HEK293 (cell line): ENCODE results near the gene KANSL2.

Experiments used
- BCL11B ChIP-seq: fragments of 450-650 bp; formaldehyde crosslinking; IDR thresholded peaks from 2 replicates; pipeline ENCODE4 v1.5.1; 2016; ENCODE audit warnings: low read depth, missing biosample characterization, missing genetic modification characterization
- GFI1B ChIP-seq: fragments of 450-650 bp; formaldehyde crosslinking; IDR thresholded peaks from 2 replicates; pipeline ENCODE4 v1.5.1; 2016; ENCODE audit warnings: missing biosample characterization, missing genetic modification characterization
- IKZF3 ChIP-seq: fragments of 450-650 bp; IDR thresholded peaks from 2 replicates; pipeline ENCODE4 v1.5.0; 2018; ENCODE audit warnings: missing biosample characterization, mild to moderate bottlenecking, missing genetic modification characterization, moderate library complexity
- KLF8 ChIP-seq: fragments of 450-650 bp; formaldehyde crosslinking; IDR thresholded peaks from 2 replicates; pipeline ENCODE4 v1.5.1; 2016; ENCODE audit warnings: missing biosample characterization, missing genetic modification characterization
- ZBTB17 ChIP-seq: fragments of 450-650 bp; formaldehyde crosslinking; IDR thresholded peaks from 2 replicates; pipeline ENCODE4 v1.5.1; 2016; ENCODE audit warnings: missing biosample characterization, missing genetic modification characterization
- ZBTB8A ChIP-seq: fragments of 450-650 bp; formaldehyde crosslinking; IDR thresholded peaks from 2 replicates; pipeline ENCODE4 v1.5.1; 2016; ENCODE audit warnings: missing biosample characterization, missing genetic modification characterization
- ZNF140 ChIP-seq: fragments of 450-650 bp; formaldehyde crosslinking; IDR thresholded peaks from 2 replicates; pipeline ENCODE4 v1.5.1; 2016; ENCODE audit warnings: missing biosample characterization, missing genetic modification characterization
- ZNF155 ChIP-seq: fragments of 450-650 bp; formaldehyde crosslinking; IDR thresholded peaks from 2 replicates; pipeline ENCODE4 v1.5.1; 2016; ENCODE audit warnings: missing biosample characterization, missing genetic modification characterization
- ZNF157 ChIP-seq: fragments of 450-650 bp; formaldehyde crosslinking; IDR thresholded peaks from 2 replicates; pipeline ENCODE4 v1.5.1; 2016; ENCODE audit warnings: missing biosample characterization, missing genetic modification characterization
- ZNF169 ChIP-seq: fragments of 450-650 bp; formaldehyde crosslinking; IDR thresholded peaks from 2 replicates; pipeline ENCODE4 v1.5.1; 2016; ENCODE audit warnings: missing biosample characterization, missing genetic modification characterization
- ZNF174 ChIP-seq: fragments of 450-650 bp; formaldehyde crosslinking; IDR thresholded peaks from 2 replicates; pipeline ENCODE4 v1.5.0; 2017; ENCODE audit warnings: missing biosample characterization, mild to moderate bottlenecking, missing genetic modification characterization
- ZNF184 ChIP-seq: fragments of 450-650 bp; IDR thresholded peaks from 2 replicates; pipeline ENCODE4 v1.5.1; 2018; ENCODE audit warnings: missing biosample characterization, mild to moderate bottlenecking, missing genetic modification characterization
- ZNF23 ChIP-seq: fragments of 450-650 bp; formaldehyde crosslinking; IDR thresholded peaks from 2 replicates; pipeline ENCODE4 v1.5.1; 2016; ENCODE audit warnings: missing biosample characterization, missing genetic modification characterization, borderline replicate concordance
- ZNF423 ChIP-seq: fragments of 450-650 bp; formaldehyde crosslinking; IDR thresholded peaks from 2 replicates; pipeline ENCODE4 v1.5.1; 2016; ENCODE audit warnings: missing biosample characterization, missing genetic modification characterization
- ZNF473 ChIP-seq: fragments of 450-650 bp; formaldehyde crosslinking; IDR thresholded peaks from 2 replicates; pipeline ENCODE4 v1.5.1; 2017; ENCODE audit warnings: missing biosample characterization, missing genetic modification characterization
- ZNF529 ChIP-seq: fragments of 450-650 bp; formaldehyde crosslinking; IDR thresholded peaks from 2 replicates; pipeline ENCODE4 v1.5.1; 2017; ENCODE audit warnings: missing genetic modification characterization, missing biosample characterization; ENCODE audit not compliant: insufficient replicate concordance
- ZNF596 ChIP-seq: fragments of 450-650 bp; IDR thresholded peaks from 2 replicates; pipeline ENCODE4 v1.5.0; 2018; ENCODE audit warnings: missing biosample characterization, mild to moderate bottlenecking, missing genetic modification characterization, moderate library complexity
- ZNF623 ChIP-seq: fragments of 450-650 bp; formaldehyde crosslinking; IDR thresholded peaks from 2 replicates; pipeline ENCODE4 v1.5.1; 2016; ENCODE audit warnings: missing biosample characterization, missing genetic modification characterization
- ZNF747 ChIP-seq: fragments of 450-650 bp; formaldehyde crosslinking; IDR thresholded peaks from 2 replicates; pipeline ENCODE4 v1.5.1; 2016; ENCODE audit warnings: missing biosample characterization, missing genetic modification characterization
- ZNF830 ChIP-seq: fragments of 450-650 bp; IDR thresholded peaks from 2 replicates; pipeline ENCODE4 v1.5.0; 2018; ENCODE audit warnings: missing biosample characterization, missing genetic modification characterization, low read depth, mild to moderate bottlenecking, moderate library complexity
- TF ChIP-seq, protein P1 (sequence below): fragments of 450-650 bp; formaldehyde crosslinking; IDR thresholded peaks from 2 replicates; pipeline ENCODE4 v1.5.1; 2016; ENCODE audit warnings: missing biosample characterization, missing genetic modification characterization, low read depth
- TF ChIP-seq, protein P2 (sequence below): fragments of 450-650 bp; formaldehyde crosslinking; IDR thresholded peaks from 2 replicates; pipeline ENCODE4 v1.5.1; 2016; ENCODE audit warnings: missing biosample characterization, missing genetic modification characterization
- TF ChIP-seq, protein P3 (sequence below): fragments of 450-650 bp; formaldehyde crosslinking; IDR thresholded peaks from 2 replicates; pipeline ENCODE4 v1.5.1; 2016; ENCODE audit warnings: missing biosample characterization, missing genetic modification characterization
- TF ChIP-seq, protein P4 (sequence below): fragments of 450-650 bp; formaldehyde crosslinking; IDR thresholded peaks from 2 replicates; pipeline ENCODE4 v1.5.1; 2016; ENCODE audit warnings: missing biosample characterization, missing genetic modification characterization
- TF ChIP-seq, protein P5 (sequence below): fragments of 450-650 bp; formaldehyde crosslinking; IDR thresholded peaks from 2 replicates; pipeline ENCODE4 v1.5.1; 2016; ENCODE audit warnings: missing biosample characterization, missing genetic modification characterization
- TF ChIP-seq, protein P6 (sequence below): fragments of 450-650 bp; formaldehyde crosslinking; IDR thresholded peaks from 2 replicates; pipeline ENCODE4 v1.5.1; 2017; ENCODE audit warnings: missing biosample characterization, missing genetic modification characterization

KANSL2 gene

DNA sequence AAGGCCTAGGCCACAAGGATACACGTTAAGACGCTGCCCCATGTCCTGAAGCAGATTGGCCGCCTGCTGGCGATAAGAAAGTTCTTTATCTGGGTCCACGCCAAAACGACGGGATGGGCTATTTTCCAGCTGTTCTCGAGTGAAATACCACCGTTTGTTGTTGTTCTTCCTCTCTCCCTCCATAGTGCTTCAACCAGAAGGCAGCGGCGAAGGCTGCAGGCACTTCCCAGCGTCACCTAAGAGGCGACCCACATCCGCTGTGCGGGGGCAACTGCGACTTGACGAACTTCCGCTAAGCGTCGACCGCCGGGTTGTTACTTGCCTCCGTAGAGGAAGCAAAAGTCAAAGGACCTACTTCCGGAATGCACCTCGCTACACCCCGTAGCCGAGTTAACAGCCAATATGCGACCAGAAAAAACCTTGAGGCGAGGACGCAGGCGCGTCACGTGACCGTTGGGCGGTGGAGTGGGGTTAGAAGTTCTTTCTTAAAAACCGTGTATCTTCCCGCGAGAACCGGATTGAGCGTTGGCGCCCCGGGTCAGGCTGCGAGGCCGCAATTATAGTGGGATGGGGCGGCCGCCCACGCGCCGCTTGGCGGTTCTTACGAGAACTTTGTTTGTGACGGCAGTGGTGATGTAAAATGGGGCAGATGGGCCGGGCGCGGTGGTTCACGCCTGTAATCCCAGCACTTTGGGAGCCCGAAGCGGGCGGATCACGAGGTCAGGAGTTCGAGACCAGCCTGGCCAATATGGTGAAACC lies 34.6 kb upstream of the KANSL2 start, which contains the start of gene CCNT1 (continued):
- TF ChIP-seq ZNF157 (tag by site-specific recombination) (0 out of 2 replicates have a peak, but pooled peaks have one; percentile 20), BCL11B (tag by site-specific recombination) (peak; percentile 71), ZNF184 (tag by site-specific recombination) (no peak), ZNF529 (tag by site-specific recombination) (peak; percentile 5), ZNF174 (tag by site-specific recombination) (no peak), ZNF830 (tag by site-specific recombination) (no peak), KLF8 (tag by site-specific recombination) (peak; percentile 99), ZNF473 (no peak), IKZF3 (no peak), ZNF423 (no peak), ZNF747 (tag by site-specific recombination) (no peak), ZNF169 (tag by site-specific recombination) (peak; percentile 53; the same call in 1 of the 2 replicates), ZNF140 (tag by site-specific recombination) (no peak), ZBTB8A (tag by site-specific recombination) (peak; percentile 99), ZNF623 (tag by site-specific recombination) (no peak), GFI1B (tag by site-specific recombination) (peak; percentile 60; the same call in 1 of the 2 replicates), ZNF23 (tag by site-specific recombination) (no peak), ZBTB17 (tag by site-specific recombination) (peak; percentile 85), ZNF155 (no peak), ZNF596 (no peak)
- TF ChIP-seq, protein P1, sequence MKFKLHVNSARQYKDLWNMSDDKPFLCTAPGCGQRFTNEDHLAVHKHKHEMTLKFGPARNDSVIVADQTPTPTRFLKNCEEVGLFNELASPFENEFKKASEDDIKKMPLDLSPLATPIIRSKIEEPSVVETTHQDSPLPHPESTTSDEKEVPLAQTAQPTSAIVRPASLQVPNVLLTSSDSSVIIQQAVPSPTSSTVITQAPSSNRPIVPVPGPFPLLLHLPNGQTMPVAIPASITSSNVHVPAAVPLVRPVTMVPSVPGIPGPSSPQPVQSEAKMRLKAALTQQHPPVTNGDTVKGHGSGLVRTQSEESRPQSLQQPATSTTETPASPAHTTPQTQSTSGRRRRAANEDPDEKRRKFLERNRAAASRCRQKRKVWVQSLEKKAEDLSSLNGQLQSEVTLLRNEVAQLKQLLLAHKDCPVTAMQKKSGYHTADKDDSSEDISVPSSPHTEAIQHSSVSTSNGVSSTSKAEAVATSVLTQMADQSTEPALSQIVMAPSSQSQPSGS (tag by site-specific recombination), result peak; percentile 5; the same call in 1 of the 2 replicates
- TF ChIP-seq, protein P2, sequence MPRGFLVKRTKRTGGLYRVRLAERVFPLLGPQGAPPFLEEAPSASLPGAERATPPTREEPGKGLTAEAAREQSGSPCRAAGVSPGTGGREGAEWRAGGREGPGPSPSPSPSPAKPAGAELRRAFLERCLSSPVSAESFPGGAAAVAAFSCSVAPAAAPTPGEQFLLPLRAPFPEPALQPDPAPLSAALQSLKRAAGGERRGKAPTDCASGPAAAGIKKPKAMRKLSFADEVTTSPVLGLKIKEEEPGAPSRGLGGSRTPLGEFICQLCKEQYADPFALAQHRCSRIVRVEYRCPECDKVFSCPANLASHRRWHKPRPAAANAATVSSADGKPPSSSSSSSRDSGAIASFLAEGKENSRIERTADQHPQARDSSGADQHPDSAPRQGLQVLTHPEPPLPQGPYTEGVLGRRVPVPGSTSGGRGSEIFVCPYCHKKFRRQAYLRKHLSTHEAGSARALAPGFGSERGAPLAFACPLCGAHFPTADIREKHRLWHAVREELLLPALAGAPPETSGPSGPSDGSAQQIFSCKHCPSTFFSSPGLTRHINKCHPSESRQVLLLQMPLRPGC, result peak; percentile 59
- TF ChIP-seq, protein P3, sequence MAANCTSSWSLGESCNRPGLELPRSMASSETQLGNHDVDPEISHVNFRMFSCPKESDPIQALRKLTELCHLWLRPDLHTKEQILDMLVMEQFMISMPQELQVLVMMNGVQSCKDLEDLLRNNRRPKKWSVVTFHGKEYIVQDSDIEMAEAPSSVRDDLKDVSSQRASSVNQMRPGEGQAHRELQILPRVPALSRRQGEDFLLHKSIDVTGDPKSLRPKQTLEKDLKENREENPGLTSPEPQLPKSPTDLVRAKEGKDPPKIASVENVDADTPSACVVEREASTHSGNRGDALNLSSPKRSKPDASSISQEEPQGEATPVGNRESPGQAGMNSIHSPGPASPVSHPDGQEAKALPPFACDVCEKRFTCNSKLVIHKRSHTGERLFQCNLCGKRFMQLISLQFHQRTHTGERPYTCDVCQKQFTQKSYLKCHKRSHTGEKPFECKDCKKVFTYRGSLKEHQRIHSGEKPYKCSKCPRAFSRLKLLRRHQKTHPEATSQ (tag by site-specific recombination), result peak; percentile 62; the same call in 1 of the 2 replicates
- TF ChIP-seq, protein P4, sequence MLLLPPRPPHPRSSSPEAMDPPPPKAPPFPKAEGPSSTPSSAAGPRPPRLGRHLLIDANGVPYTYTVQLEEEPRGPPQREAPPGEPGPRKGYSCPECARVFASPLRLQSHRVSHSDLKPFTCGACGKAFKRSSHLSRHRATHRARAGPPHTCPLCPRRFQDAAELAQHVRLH, result peak; percentile 94
- TF ChIP-seq, protein P5, sequence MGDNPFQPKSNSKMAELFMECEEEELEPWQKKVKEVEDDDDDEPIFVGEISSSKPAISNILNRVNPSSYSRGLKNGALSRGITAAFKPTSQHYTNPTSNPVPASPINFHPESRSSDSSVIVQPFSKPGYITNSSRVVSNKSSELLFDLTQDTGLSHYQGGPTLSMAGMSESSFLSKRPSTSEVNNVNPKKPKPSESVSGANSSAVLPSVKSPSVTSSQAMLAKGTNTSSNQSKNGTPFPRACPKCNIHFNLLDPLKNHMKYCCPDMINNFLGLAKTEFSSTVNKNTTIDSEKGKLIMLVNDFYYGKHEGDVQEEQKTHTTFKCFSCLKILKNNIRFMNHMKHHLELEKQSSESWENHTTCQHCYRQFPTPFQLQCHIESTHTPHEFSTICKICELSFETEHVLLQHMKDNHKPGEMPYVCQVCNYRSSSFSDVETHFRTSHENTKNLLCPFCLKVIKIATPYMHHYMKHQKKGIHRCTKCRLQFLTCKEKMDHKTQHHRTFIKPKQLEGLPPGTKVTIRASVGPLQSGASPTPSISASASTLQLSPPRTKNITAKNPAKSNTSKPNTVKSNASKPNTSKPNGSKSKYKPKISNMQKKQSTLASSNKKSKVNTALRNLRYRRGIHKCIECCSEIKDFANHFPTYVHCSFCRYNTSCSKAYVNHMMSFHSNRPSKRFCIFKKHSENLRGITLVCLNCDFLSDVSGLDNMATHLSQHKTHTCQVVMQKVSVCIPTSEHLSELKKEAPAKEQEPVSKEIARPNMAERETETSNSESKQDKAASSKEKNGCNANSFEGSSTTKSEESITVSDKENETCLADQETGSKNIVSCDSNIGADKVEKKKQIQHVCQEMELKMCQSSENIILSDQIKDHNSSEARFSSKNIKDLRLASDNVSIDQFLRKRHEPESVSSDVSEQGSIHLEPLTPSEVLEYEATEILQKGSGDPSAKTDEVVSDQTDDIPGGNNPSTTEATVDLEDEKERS (tag by site-specific recombination), result no peak
- TF ChIP-seq, protein P6, sequence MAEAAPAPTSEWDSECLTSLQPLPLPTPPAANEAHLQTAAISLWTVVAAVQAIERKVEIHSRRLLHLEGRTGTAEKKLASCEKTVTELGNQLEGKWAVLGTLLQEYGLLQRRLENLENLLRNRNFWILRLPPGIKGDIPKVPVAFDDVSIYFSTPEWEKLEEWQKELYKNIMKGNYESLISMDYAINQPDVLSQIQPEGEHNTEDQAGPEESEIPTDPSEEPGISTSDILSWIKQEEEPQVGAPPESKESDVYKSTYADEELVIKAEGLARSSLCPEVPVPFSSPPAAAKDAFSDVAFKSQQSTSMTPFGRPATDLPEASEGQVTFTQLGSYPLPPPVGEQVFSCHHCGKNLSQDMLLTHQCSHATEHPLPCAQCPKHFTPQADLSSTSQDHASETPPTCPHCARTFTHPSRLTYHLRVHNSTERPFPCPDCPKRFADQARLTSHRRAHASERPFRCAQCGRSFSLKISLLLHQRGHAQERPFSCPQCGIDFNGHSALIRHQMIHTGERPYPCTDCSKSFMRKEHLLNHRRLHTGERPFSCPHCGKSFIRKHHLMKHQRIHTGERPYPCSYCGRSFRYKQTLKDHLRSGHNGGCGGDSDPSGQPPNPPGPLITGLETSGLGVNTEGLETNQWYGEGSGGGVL (tag by site-specific recombination), result no peak
